Osteocyte (in vitro differentiated cells): ENCODE measurements around the gene ESRRG. TPM values are rescaled to one million over a fixed set of nuclear protein-coding genes. Genes with fewer than 3 reads are reported as not detected.

Experiments used
- DNase-seq: peaks from one replicate; pipeline ENCODE4 v3.0.0; 2021; ENCODE audit warnings: mixed read lengths; ENCODE audit not compliant: unreplicated experiment; ENCODE audit errors: extremely low spot score
- H3K27ac Mint-ChIP-seq: one replicate; pipeline ENCODE4 v1.8.0; 2021; ENCODE audit warnings: mild to moderate bottlenecking, mixed read lengths; ENCODE audit not compliant: unreplicated experiment
- H3K27me3 Mint-ChIP-seq: one replicate; pipeline ENCODE4 v1.8.0; 2021; ENCODE audit warnings: mixed read lengths; ENCODE audit not compliant: unreplicated experiment
- H3K36me3 Mint-ChIP-seq: one replicate; pipeline ENCODE4 v1.8.0; 2021; ENCODE audit warnings: mixed read lengths; ENCODE audit not compliant: unreplicated experiment
- H3K4me1 Mint-ChIP-seq: one replicate; pipeline ENCODE4 v1.8.0; 2021; ENCODE audit warnings: mixed read lengths; ENCODE audit not compliant: unreplicated experiment
- H3K4me3 Mint-ChIP-seq: one replicate; pipeline ENCODE4 v1.8.0; 2021; ENCODE audit warnings: mild to moderate bottlenecking, moderate library complexity, mixed read lengths; ENCODE audit not compliant: unreplicated experiment
- H3K9me3 Mint-ChIP-seq: one replicate; pipeline ENCODE4 v1.8.0; 2021; ENCODE audit warnings: mixed read lengths; ENCODE audit not compliant: unreplicated experiment
- CTCF ChIP-seq: fragments of 200-600 bp; sonication (generic); IDR thresholded peaks from 2 replicates; pipeline ENCODE4 v1.5.0; 2021; ENCODE audit warnings: antibody characterized with exemption, mild to moderate bottlenecking, moderate library complexity
- total RNA-seq: library from RNA; stranded (reverse); gene quantifications from 2 replicates; pipeline ENCODE4 v1.2.1, GENCODE V29; 2021

Gene ESRRG
- total RNA-seq, 1 donor from 2014 or later = not detected

GRCh38 chr1:216483672-216484401 lies 239.4 kb downstream of the ESRRG start:
- no peaks in the 10 kb centered on the region for H3K4me1 Mint-ChIP-seq
- TF ChIP-seq CTCF = no peak
- H3K9me3 Mint-ChIP-seq = peaks cover 8% of the 10 kb centered on the region
- no peak overlapping the region for H3K4me3 Mint-ChIP-seq
- H3K27ac Mint-ChIP-seq = no peak overlapping the region
- no peaks in the 10 kb centered on the region for H3K36me3 Mint-ChIP-seq
- peaks cover 16% of the 10 kb centered on the region for H3K27me3 Mint-ChIP-seq
- no peak for DNase-seq

- H3K27me3 Mint-ChIP-seq = peaks cover 18% of the 10 kb centered on the region
- H3K36me3 Mint-ChIP-seq = no peaks in the 10 kb centered on the region
- no peak for TF ChIP-seq CTCF
- H3K4me1 Mint-ChIP-seq = no peaks in the 10 kb centered on the region
- peaks cover 8% of the 10 kb centered on the region for H3K9me3 Mint-ChIP-seq
- no peak overlapping the region for H3K4me3 Mint-ChIP-seq
- no peak overlapping the region for H3K27ac Mint-ChIP-seq
- no peak for DNase-seq
Measured at GRCh38 chr1:216482620-216483019, 240.6 kb downstream of the ESRRG start.

GRCh38 chr1:216478238-216478637 lies 245.0 kb downstream of the ESRRG start:
- Mint-ChIP-seq H3K27ac (no peak overlapping the region), H3K4me3 (no peak overlapping the region), H3K9me3 (peaks cover 15% of the 10 kb centered on the region), H3K27me3 (peaks cover 38% of the 10 kb centered on the region), H3K4me1 (no peaks in the 10 kb centered on the region), H3K36me3 (no peaks in the 10 kb centered on the region)
- no peak for DNase-seq
- no peak for TF ChIP-seq CTCF

GRCh38 chr1:216476341-216476740 lies 246.9 kb downstream of the ESRRG start:
- Mint-ChIP-seq H3K27me3 (peaks cover 44% of the 10 kb centered on the region), H3K4me3 (no peak overlapping the region), H3K9me3 (peaks cover 15% of the 10 kb centered on the region), H3K27ac (no peak overlapping the region), H3K4me1 (no peaks in the 10 kb centered on the region), H3K36me3 (no peaks in the 10 kb centered on the region)
- no peak for TF ChIP-seq CTCF
- no peak for DNase-seq

GRCh38 chr1:216475659-216476276 lies 247.5 kb downstream of the ESRRG start:
- no peak for TF ChIP-seq CTCF
- no peaks in the 10 kb centered on the region for H3K4me1 Mint-ChIP-seq
- peaks cover 41% of the 10 kb centered on the region for H3K27me3 Mint-ChIP-seq
- H3K27ac Mint-ChIP-seq = no peak overlapping the region
- peaks cover 15% of the 10 kb centered on the region for H3K9me3 Mint-ChIP-seq
- no peaks in the 10 kb centered on the region for H3K36me3 Mint-ChIP-seq
- no peak overlapping the region for H3K4me3 Mint-ChIP-seq
- DNase-seq = no peak
